MCF 10A (cell line): ENCODE results near the gene ABCA12. TPM values are rescaled to one million over a fixed set of nuclear protein-coding genes. Genes with fewer than 3 reads are reported as not detected.

Experiments
- BruUV-seq: library from RNA; stranded (reverse); fragments of 400-500 nt; replicated peaks from 2 replicates; lab custom pipeline; 2021; lab: Mats Ljungman, UMichigan
- CTCF ChIA-PET: fragments of 300-600 bp; sonication (Branson Sonifier 250); formaldehyde crosslinking; extraction: SDS; loops from one replicate; lab custom pipeline; 2021; ENCODE audit warnings: antibody characterized with exemption, inconsistent platforms; lab: Yijun Ruan, JAX
- POLR2A ChIA-PET: fragments of 300-600, 350-650 bp; sonication (Branson Sonifier 250); formaldehyde crosslinking; extraction: SDS; loops from one replicate; lab custom pipeline; 2020; ENCODE audit warnings: antibody characterized with exemption, inconsistent platforms; lab: Yijun Ruan, JAX
- DNase-seq: peaks from one replicate; pipeline ENCODE4 v3.0.0-alpha.2; 2018; ENCODE audit not compliant: unreplicated experiment
- H3K27ac Mint-ChIP-seq: one replicate; pipeline ENCODE4 v1.8.0; 2022; ENCODE audit warnings: mild to moderate bottlenecking, low read depth, mixed read lengths; ENCODE audit not compliant: unreplicated experiment
- H3K27me3 Mint-ChIP-seq: one replicate; pipeline ENCODE4 v1.8.0; 2022; ENCODE audit warnings: mixed read lengths; ENCODE audit not compliant: insufficient read depth, unreplicated experiment
- H3K36me3 Mint-ChIP-seq: one replicate; pipeline ENCODE4 v1.8.0; 2022; ENCODE audit warnings: mild to moderate bottlenecking, moderate library complexity, mixed read lengths; ENCODE audit not compliant: insufficient read depth, unreplicated experiment
- H3K4me1 Mint-ChIP-seq: one replicate; pipeline ENCODE4 v1.8.0; 2022; ENCODE audit warnings: mixed read lengths; ENCODE audit not compliant: insufficient read depth, unreplicated experiment
- H3K4me3 Mint-ChIP-seq: one replicate; pipeline ENCODE4 v1.8.0; 2022; ENCODE audit warnings: mild to moderate bottlenecking, moderate library complexity, mixed read lengths; ENCODE audit not compliant: unreplicated experiment
- H3K9me3 Mint-ChIP-seq: one replicate; pipeline ENCODE4 v1.8.0; 2022; ENCODE audit warnings: mixed read lengths; ENCODE audit not compliant: unreplicated experiment
- CTCF ChIP-seq: fragments of 200-600 bp; IDR thresholded peaks from one replicate; pipeline ENCODE4 v1.8.0; 2022; ENCODE audit warnings: antibody characterized with exemption, mild to moderate bottlenecking; ENCODE audit not compliant: unreplicated experiment
- intact Hi-C: fragments of 100-400 bp; cut with micrococcal nuclease; formaldehyde crosslinking; loops from 2 replicates; pipeline ENCODE4 v1.14.1; 2022
- total RNA-seq: library from RNA; stranded (reverse); gene quantifications from 2 replicates; pipeline ENCODE4 v1.2.3, GENCODE V29; 2022

Gene ABCA12
- total RNA-seq, 1 experiment from 2014 or later = 37.8 TPM

- Mint-ChIP-seq H3K27me3 (no peaks in the 10 kb centered on the region), H3K27ac (no peak overlapping the region), H3K9me3 (no peaks in the 10 kb centered on the region), H3K4me3 (no peak overlapping the region), H3K36me3 (no peaks in the 10 kb centered on the region), H3K4me1 (peaks cover 30% of the 10 kb centered on the region)
- ChIA-PET POLR2A (no interaction called here), CTCF (interaction anchor here (0.6 kb wide), 1 partner anchor 79 kb away, joined by 3 read pairs; no protein-coding TSS in a partner anchor)
- TF ChIP-seq CTCF = no peak
- no TSS peak for BruUV-seq
- DNase-seq = no peak
- intact Hi-C loops = no loop called here
Observed at GRCh38 chr2:215143458-215143857, 5.0 kb upstream of the ABCA12 start.

GRCh38 chr2:215141706-215142105, 3.3 kb upstream of the ABCA12 start:
- no peak overlapping the region for H3K27ac Mint-ChIP-seq
- no peaks in the 10 kb centered on the region for H3K36me3 Mint-ChIP-seq
- POLR2A ChIA-PET = interaction anchor here (0.9 to 2.0 kb wide), 3 partner anchors 34 to 170 kb away, joined by 4 to 7 read pairs (median 5); partner anchors contain the start of gene ATIC
- no peak for DNase-seq
- intact Hi-C loops = no loop called here
- CTCF ChIA-PET = interaction anchor here (0.7 to 1.4 kb wide), 3 partner anchors 9 to 128 kb away, joined by 3 to 5 read pairs (median 4); no protein-coding TSS in a partner anchor
- BruUV-seq = no TSS peak
- H3K27me3 Mint-ChIP-seq = no peaks in the 10 kb centered on the region
- no peak overlapping the region for H3K4me3 Mint-ChIP-seq
- H3K4me1 Mint-ChIP-seq = peaks cover 42% of the 10 kb centered on the region
- H3K9me3 Mint-ChIP-seq = no peaks in the 10 kb centered on the region
- TF ChIP-seq CTCF = no peak

- H3K4me1 Mint-ChIP-seq = peaks cover 55% of the 10 kb centered on the region
- ChIA-PET POLR2A (interaction anchor here (0.6 to 9.4 kb wide), 3 partner anchors 35 to 97 kb away, joined by 3 to 207 read pairs (median 26); no protein-coding TSS in a partner anchor), CTCF (interaction anchor here (0.7 to 1.2 kb wide), 2 partner anchors 83 to 129 kb away, joined by 3 read pairs; no protein-coding TSS in a partner anchor)
- no peak for DNase-seq
- TF ChIP-seq CTCF = no peak
- H3K27ac Mint-ChIP-seq = peak overlapping the region; percentile 74
- H3K36me3 Mint-ChIP-seq = peaks cover 7% of the 10 kb centered on the region
- no peaks in the 10 kb centered on the region for H3K27me3 Mint-ChIP-seq
- no TSS peak for BruUV-seq
- no peaks in the 10 kb centered on the region for H3K9me3 Mint-ChIP-seq
- intact Hi-C loops = no loop called here
- H3K4me3 Mint-ChIP-seq = no peak overlapping the region
Observed at GRCh38 chr2:215140166-215140707, 1.8 kb upstream of the ABCA12 start.

GRCh38 chr2:215137741-215138340, 585 bp downstream of the ABCA12 start:
- peak overlapping the region; percentile 82 for H3K27ac Mint-ChIP-seq
- no peak for TF ChIP-seq CTCF
- intact Hi-C loops = loop anchor here (1.0 kb wide), 1 partner anchor 33 kb away; no protein-coding TSS in a partner anchor
- no peaks in the 10 kb centered on the region for H3K9me3 Mint-ChIP-seq
- peaks cover 7% of the 10 kb centered on the region for H3K36me3 Mint-ChIP-seq
- H3K4me1 Mint-ChIP-seq = peaks cover 48% of the 10 kb centered on the region
- H3K4me3 Mint-ChIP-seq = peak overlapping the region; percentile 80
- ChIA-PET CTCF (interaction anchor here (0.6 to 1.9 kb wide), 9 partner anchors 9 to 777 kb away, joined by 3 to 6 read pairs (median 4); no protein-coding TSS in a partner anchor), POLR2A (interaction anchor here (0.6 to 9.4 kb wide), 30 partner anchors 8 to 884 kb away, joined by 3 to 207 read pairs (median 4); partner anchors contain the start of gene ATIC)
- peak; percentile 92 for DNase-seq
- no peaks in the 10 kb centered on the region for H3K27me3 Mint-ChIP-seq
- TSS peak; percentile 54 for BruUV-seq
